Lung (tissue), 12 donors: Measurements from ENCODE around the gene ZDHHC20. TPM values are rescaled to one million over a fixed set of nuclear protein-coding genes. Genes with fewer than 3 reads are reported as not detected.
"Not testable (repeated sequence)": the region's sequence is repeated elsewhere in the genome, so short reads cannot be mapped to it uniquely, and the experiment has no call there.

Experiments
- ATAC-seq: fragments of 200-7000 bp; cut with Tn5 transposase; one replicate; pipeline ENCODE4 v1.9.1; 2020; ENCODE audit warnings: moderate number of reproducible peaks; ENCODE audit not compliant: insufficient read depth, low FRiP score
- DNase-seq, 3 donors: peaks; one replicate each; pipeline ENCODE4 v3.0.0-alpha.2; 2013 to 2017
- H3K27ac ChIP-seq, 2 donors: one replicate each; pipeline ENCODE4 v1.5.1; 2013; ENCODE audit warnings: mild to moderate bottlenecking in 2 of 2, moderate library complexity in 2 of 2, control low read depth in 1 of 2, inconsistent platforms in 1 of 2, low read depth in 1 of 2, low read length in 1 of 2
- H3K27me3 ChIP-seq, 3 donors: one replicate each; pipeline ENCODE4 v1.5.1; 2013; ENCODE audit warnings: low read length in 2 of 3; ENCODE audit not compliant: control insufficient read depth in 3 of 3, insufficient read depth in 3 of 3
- H3K36me3 ChIP-seq, 4 donors: one replicate each; pipeline ENCODE4 v1.5.1; 2013; ENCODE audit warnings: low read length in 4 of 4, mild to moderate bottlenecking in 1 of 4, moderate library complexity in 1 of 4; ENCODE audit not compliant: control insufficient read depth in 4 of 4, insufficient read depth in 4 of 4
- H3K4me1 ChIP-seq, 5 donors: one replicate each; pipeline ENCODE4 v1.5.1; 2013; ENCODE audit warnings: low read length in 5 of 5, mild to moderate bottlenecking in 2 of 5, moderate library complexity in 1 of 5; ENCODE audit not compliant: control insufficient read depth in 5 of 5, insufficient read depth in 5 of 5
- H3K4me3 ChIP-seq: one replicate; pipeline ENCODE4 v1.5.1; 2013; ENCODE audit warnings: mild to moderate bottlenecking, control low read depth, moderate library complexity
- H3K9ac ChIP-seq, 2 donors: one replicate each; pipeline ENCODE4 v1.5.1; 2013; ENCODE audit warnings: low read length in 2 of 2, control low read depth in 1 of 2; ENCODE audit not compliant: insufficient read depth in 1 of 2
- H3K9me3 ChIP-seq, 4 donors: one replicate each; pipeline ENCODE4 v1.5.1; 2013; ENCODE audit warnings: low read length in 3 of 4, mild to moderate bottlenecking in 1 of 4, moderate library complexity in 1 of 4; ENCODE audit not compliant: control insufficient read depth in 4 of 4, insufficient read depth in 3 of 4
- CTCF ChIP-seq: IDR thresholded peaks from 2 replicates; pipeline ENCODE4 v1.5.1; 2012; ENCODE audit warnings: mild to moderate bottlenecking; ENCODE audit errors: control extremely low read depth, extremely low read depth
- WGBS, 2 donors: extraction: QIAGEN DNeasy Blood & Tissue Kit; methylation state at CpG; one replicate each; pipeline ENCODE4 v1.1.7; 2013; 5-methylcytosine and 5-hydroxymethylcytosine counted together
- polyA plus RNA-seq, 2 donors: library from polyadenylated mRNA; stranded (reverse); fragments of 200-250 nt; gene quantifications; one replicate each; pipeline ENCODE4 v1.2.1, GENCODE V29; 2013
- total RNA-seq, 2 donors: library from RNA; depleted of rRNA in 1 of 2; stranded (reverse); fragments of >200 nt in 1 of 2; gene quantifications; one replicate each; pipeline ENCODE4 v1.2.1, GENCODE V29; 2014 to 2021
- donor health status: control.
- donor health status: control.
- donor health status: Bipolar disorder and iron deficiency.
- donor health status: healthy.
- donor health status: DM: yes; HTN: yes; CAD: no.

ZDHHC20 gene
- total and polyA plus RNA-seq, 4 donors = 22.8 to 153 (median 47.0) TPM

- peaks cover 9 to 26% (median 13%) of the 10 kb centered on the region in 4 donors for H3K36me3 ChIP-seq
- TF ChIP-seq CTCF = no peak
- ATAC-seq = no peak
- H3K4me3 ChIP-seq = no peak overlapping the region
- WGBS, 2 donors = 54 to 56% methylated on average over 1 of the region's 1 CpG
- H3K27ac ChIP-seq = no peak overlapping the region
- H3K9ac ChIP-seq = no peak overlapping the region
- peaks cover 0 to 6% (median 0%) of the 10 kb centered on the region in 5 donors for H3K4me1 ChIP-seq
- H3K9me3 ChIP-seq = no peaks in the 10 kb centered on the region
- DNase-seq = no peak
- H3K27me3 ChIP-seq = no peaks in the 10 kb centered on the region
Observed at GRCh38 chr13:21413013-21413412, 46.1 kb downstream of the ZDHHC20 start.

GRCh38 chr13:21410453-21410852 lies 48.6 kb downstream of the ZDHHC20 start:
- not testable (repeated sequence) for H3K27me3 ChIP-seq, H3K9ac ChIP-seq, H3K27ac ChIP-seq, H3K9me3 ChIP-seq, H3K4me1 ChIP-seq, ATAC-seq, DNase-seq, H3K4me3 ChIP-seq
- H3K36me3 ChIP-seq = peaks cover 9 to 26% (median 13%) of the 10 kb centered on the region in 4 donors
- 54 to 67% methylated on average over 2 of the region's 2 CpGs for WGBS, 2 donors

DNA sequence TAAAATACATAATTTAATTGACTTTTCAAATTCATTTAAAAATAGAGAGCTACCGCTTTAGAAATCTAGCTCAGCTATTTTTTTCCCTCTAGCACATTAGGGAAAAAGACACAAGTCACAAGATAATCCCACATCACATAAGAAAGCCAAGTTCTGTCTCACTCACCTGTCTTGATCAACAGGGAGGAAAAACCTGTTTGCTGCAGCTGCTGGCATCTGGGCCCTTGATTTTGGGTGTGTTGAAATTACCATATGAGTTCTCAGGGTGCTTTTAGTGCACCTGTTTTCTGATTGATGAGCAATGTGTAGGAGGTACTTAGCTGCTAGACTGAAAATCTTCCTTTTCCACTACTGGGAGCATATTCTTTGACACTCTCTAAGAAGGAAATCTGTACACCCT lies 53.8 kb downstream of the ZDHHC20 start:
- H3K9me3 ChIP-seq = no peaks in the 10 kb centered on the region
- peaks cover 0 to 4% (median 0%) of the 10 kb centered on the region in 5 donors for H3K4me1 ChIP-seq
- no peaks in the 10 kb centered on the region for H3K27me3 ChIP-seq
- WGBS, 2 donors = 98 to 100% methylated on average over 1 of the region's 1 CpG
- no peak overlapping the region for H3K4me3 ChIP-seq
- TF ChIP-seq CTCF = no peak
- H3K36me3 ChIP-seq = peaks cover 3 to 8% (median 5%) of the 10 kb centered on the region in 4 donors
- ATAC-seq = no peak
- DNase-seq = no peak
- no peak overlapping the region for H3K9ac ChIP-seq
- no peak overlapping the region for H3K27ac ChIP-seq

GRCh38 chr13:21402586-21403307 lies 56.4 kb downstream of the ZDHHC20 start:
- H3K4me1 ChIP-seq = peaks cover 0 to 4% (median 0%) of the 10 kb centered on the region in 5 donors
- H3K9ac ChIP-seq = no peak overlapping the region
- no peak overlapping the region for H3K27ac ChIP-seq
- no peak for TF ChIP-seq CTCF
- no peak for DNase-seq
- H3K4me3 ChIP-seq = no peak overlapping the region
- H3K9me3 ChIP-seq = no peaks in the 10 kb centered on the region
- no peak for ATAC-seq
- 75 to 86% methylated on average over 3 of the region's 3 CpGs for whole genome bisulfite sequencing, 2 donors
- peaks cover 0 to 5% (median 4%) of the 10 kb centered on the region in 4 donors for H3K36me3 ChIP-seq
- no peaks in the 10 kb centered on the region for H3K27me3 ChIP-seq
